GM12801 (cell line): ENCODE data around the gene C16orf90.

Experiments used
- TF ChIP-seq, protein P1 (sequence below): IDR thresholded peaks from one replicate; pipeline ENCODE4 v1.5.1; 2011; ENCODE audit warnings: control low read depth; ENCODE audit not compliant: insufficient read length; ENCODE audit errors: extremely low read depth

The C16orf90 gene

DNA sequence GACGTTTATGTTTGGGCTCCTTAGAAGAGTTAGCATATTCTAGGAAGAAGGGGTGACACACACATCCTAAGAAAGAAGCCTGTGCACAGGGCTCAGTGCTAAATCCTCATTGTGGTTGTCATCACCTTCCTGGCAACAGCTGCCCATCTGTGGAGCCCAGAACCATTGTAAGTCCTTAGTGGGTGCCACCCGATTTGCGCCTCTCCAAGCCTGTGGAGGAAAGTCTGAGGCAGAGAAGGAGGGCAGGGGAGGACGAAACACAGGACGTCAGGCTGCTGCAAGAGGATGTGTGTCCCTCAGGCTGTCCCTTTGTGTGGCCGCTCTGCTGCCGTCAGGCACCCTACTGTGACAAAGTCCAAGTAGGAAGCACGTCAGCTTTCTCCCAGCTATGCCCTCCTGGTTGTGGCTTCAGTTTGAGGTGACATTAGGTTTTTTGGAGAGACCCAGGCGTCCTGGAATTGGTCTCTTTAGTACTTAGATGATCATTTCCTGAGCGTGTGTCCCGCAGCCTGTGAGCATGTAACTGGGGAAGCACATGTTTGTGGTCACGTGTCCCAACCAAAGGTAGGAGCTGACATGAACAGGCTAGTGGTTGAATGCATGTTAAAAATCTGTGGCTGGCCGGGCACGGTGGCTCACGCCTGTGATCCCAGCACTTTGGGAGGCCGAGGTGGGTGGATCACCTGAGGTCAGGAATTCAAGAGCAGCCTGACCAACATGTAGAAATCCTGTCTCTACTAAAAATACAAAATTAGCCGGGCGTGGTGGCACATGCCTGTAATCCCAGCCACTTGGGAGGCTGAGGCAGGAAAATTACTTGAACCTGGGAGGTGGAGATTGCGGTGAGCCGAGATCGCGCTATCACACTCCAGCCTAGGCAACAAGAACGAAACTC lies 16.2 kb upstream of the C16orf90 start:
- TF ChIP-seq, protein P1, sequence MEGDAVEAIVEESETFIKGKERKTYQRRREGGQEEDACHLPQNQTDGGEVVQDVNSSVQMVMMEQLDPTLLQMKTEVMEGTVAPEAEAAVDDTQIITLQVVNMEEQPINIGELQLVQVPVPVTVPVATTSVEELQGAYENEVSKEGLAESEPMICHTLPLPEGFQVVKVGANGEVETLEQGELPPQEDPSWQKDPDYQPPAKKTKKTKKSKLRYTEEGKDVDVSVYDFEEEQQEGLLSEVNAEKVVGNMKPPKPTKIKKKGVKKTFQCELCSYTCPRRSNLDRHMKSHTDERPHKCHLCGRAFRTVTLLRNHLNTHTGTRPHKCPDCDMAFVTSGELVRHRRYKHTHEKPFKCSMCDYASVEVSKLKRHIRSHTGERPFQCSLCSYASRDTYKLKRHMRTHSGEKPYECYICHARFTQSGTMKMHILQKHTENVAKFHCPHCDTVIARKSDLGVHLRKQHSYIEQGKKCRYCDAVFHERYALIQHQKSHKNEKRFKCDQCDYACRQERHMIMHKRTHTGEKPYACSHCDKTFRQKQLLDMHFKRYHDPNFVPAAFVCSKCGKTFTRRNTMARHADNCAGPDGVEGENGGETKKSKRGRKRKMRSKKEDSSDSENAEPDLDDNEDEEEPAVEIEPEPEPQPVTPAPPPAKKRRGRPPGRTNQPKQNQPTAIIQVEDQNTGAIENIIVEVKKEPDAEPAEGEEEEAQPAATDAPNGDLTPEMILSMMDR: no peak

DNA sequence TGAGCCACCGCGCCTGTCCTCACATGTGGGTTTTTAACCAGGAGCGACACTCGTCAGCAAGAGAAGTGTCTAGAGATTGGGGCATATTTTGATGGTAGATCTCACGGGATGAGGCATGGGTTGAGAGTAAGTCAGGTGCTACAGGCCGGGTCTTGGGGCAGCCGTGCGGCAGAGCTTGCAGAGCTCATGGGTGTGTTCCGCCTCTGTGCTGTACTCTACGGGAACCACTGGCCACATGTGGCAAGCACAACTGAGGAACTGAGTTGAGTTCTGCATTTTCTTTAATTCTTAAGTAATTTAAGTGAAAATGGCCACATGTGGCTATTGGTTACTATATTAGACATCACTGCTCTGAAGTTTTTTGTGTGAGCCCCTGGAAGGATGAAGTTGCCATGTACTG lies 15.1 kb upstream of the C16orf90 start:
- TF ChIP-seq, protein P1: no peak

DNA sequence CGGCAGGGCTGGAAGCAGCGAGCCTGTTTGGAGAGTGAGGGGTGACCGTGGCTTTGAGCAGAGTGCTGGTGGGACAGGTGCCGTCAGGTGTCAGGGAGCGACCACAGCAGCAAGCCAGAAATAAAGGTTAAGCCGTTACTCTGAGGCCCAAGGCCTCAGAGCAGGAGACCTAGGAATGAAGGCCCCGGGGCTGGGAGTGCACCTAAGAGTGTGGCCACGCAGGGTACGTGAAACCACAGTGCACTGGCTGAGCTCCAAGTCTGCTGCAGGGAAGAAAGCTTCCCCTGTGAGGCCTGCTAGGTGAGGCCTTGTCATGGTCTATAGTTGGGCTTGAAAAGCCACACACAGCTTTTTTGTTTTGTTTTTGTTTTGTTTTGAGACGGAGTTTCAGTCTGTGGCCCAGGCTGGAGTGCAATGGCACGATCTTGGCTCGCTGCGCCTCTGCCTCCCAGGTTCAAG lies 14.2 kb upstream of the C16orf90 start:
- TF ChIP-seq, protein P1: no peak

DNA sequence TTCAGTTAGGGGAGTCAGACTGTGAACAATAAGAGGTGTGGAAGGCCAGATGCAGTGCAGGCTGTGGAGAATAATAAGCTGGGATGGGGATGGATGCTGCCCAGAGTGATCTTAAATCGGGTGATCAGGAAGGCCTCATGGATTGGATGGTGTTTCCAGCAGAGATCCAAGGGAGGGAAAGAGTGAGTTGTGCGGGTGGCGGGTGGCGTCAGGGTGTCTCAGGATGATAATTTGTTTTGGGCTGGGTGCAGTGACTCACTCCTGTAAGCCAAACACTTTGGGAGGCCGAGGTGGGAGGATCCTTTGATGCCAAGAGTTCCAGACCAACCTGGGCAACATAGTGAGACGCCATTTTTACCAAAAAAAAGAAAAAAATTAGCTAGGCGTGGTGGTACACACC lies 13.4 kb upstream of the C16orf90 start:
- TF ChIP-seq, protein P1: no peak

DNA sequence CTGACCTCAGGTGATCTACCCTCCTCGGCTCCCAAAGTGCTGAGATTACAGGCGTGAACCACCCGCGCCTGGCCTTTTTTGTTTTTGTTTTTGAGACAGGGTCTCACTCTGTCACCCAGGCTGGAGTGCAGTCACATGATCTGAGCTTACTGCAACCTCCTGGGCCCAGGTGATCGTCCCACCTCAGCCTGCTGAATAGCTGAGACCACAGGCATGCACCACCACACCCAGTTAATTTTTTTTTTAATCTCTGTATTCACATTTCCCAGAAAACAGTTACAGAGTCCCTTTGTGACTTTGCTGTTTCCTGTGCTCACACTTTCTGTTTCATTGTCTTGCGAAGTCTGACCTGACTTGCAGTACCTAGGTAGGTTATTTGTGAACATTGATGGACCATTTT lies 8.2 kb upstream of the C16orf90 start:
- TF ChIP-seq, protein P1: no peak

DNA sequence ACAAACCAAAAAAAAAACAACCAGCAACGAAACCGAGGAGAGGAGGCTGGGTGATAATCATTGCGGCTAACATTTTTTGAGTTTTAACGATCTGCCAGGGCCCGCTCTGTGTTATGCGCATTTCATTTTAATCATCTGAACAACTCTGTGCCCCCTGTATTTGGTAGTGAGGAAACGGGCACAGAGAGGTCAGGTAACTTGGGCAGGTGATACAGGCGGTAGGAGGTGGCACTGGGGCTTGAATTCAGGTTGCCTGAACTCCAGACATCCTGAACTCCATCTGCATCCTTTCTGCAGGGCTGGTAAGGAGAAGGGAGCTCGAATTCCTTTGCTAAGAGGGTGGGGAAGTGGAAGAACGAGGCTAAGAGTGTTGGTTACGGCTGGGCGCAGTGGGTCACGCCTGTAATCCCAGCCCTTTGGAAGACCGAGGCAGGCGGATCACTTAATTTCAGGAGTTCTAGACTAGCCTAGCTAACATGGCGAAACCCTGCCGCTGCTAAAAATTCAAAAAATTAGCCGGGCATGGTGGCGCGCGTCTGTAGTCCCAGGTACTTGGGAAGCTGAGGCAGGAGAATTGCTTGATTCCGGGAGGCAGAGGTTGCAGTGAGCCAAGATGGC lies 6.6 kb upstream of the C16orf90 start:
- TF ChIP-seq, protein P1: no peak

DNA sequence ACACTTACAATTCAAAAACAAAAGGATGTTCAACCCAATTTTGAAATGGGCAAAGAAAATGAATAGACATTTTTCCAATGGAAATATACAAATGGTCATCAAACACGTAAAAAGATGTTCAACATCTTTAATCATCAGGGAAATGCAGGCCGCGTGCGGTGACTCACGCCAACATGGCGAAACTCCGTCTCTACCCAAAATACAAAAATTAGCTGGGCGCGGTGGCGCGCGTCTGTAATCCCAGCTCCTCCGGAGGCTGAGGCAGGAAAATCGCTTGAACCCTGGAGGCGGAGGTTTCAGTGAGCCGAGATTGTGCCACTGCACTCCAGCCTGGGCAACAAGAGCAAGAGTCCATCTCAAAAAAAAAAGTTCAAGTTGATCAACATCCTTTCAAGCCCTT lies 3.7 kb upstream of the C16orf90 start:
- TF ChIP-seq, protein P1: no peak
